SH-SY5Y (cell line): Measurements from ENCODE around the gene SLC49A3.

ENCODE experiments used
- GATA2 ChIP-seq: IDR thresholded peaks from 2 replicates; pipeline ENCODE4 v1.6.1; 2011; ENCODE audit warnings: mild to moderate bottlenecking, low read depth, low read length
- GATA3 ChIP-seq: IDR thresholded peaks from 2 replicates; pipeline ENCODE4 v1.6.1; 2011; ENCODE audit warnings: low read depth, mild to moderate bottlenecking, low read length, moderate library complexity

- TF ChIP-seq GATA3 (no peak), GATA2 (no peak)
Observed at GRCh38 chr4:692771-693554, 4.0 kb upstream of the SLC49A3 start.
